Activated T-cell treated with anti-CD3 and anti-CD28 coated beads, Interleukin-2, amount 50 U/mL, for 72 hours (primary cell): ENCODE results near the gene NRL. TPM values are rescaled to one million over a fixed set of nuclear protein-coding genes. Genes with fewer than 3 reads are reported as not detected.

ENCODE experiments used
- ATAC-seq, 2 donors: fragments of 150-1000 bp; cut with Tn5 transposase; replicated peaks in 1 of 2; 2 replicates each; pipeline ENCODE4 v1.10.0; 2021; ENCODE audit warnings: moderate library complexity in 2 of 2, mild to moderate bottlenecking in 1 of 2
- DNase-seq, 2 donors: peaks; one replicate each; pipeline ENCODE4 v3.0.0; 2021 to 2022; ENCODE audit warnings: mixed read lengths in 1 of 2
- H3K27ac Mint-ChIP-seq: one replicate; pipeline ENCODE4 v1.8.0; 2022; ENCODE audit warnings: mild to moderate bottlenecking, moderate library complexity, mixed read lengths
- H3K27me3 Mint-ChIP-seq: one replicate; pipeline ENCODE4 v1.8.0; 2022; ENCODE audit warnings: low read depth, mixed read lengths
- H3K36me3 Mint-ChIP-seq, 2 donors: one replicate each; pipeline ENCODE4 v1.8.0; 2022; ENCODE audit warnings: mixed read lengths in 2 of 2, mild to moderate bottlenecking in 1 of 2; ENCODE audit not compliant: insufficient read depth in 2 of 2
- H3K4me1 Mint-ChIP-seq: one replicate; pipeline ENCODE4 v1.8.0; 2022; ENCODE audit warnings: low read depth, mixed read lengths
- H3K4me3 Mint-ChIP-seq, 2 donors: one replicate each; pipeline ENCODE4 v1.8.0; 2022; ENCODE audit warnings: mild to moderate bottlenecking in 2 of 2, mixed read lengths in 2 of 2, moderate library complexity in 2 of 2
- H3K9me3 Mint-ChIP-seq, 2 donors: one replicate each; pipeline ENCODE4 v1.8.0; 2022; ENCODE audit warnings: mixed read lengths in 2 of 2
- total RNA-seq, 2 donors: library from RNA; stranded (reverse); gene quantifications; one replicate each; pipeline ENCODE4 v1.2.3, GENCODE V29; 2022

Gene NRL
- total RNA-seq, 2 donors from 2014 or later: 5.2 TPM

- no peaks in the 10 kb centered on the region for H3K36me3 Mint-ChIP-seq
- ATAC-seq (no peak), DNase-seq (no peak)
- no peak overlapping the region for H3K4me3 Mint-ChIP-seq
- H3K9me3 Mint-ChIP-seq: no peaks in the 10 kb centered on the region
- H3K27ac Mint-ChIP-seq: no peak overlapping the region
- peaks cover 15% of the 10 kb centered on the region for H3K4me1 Mint-ChIP-seq
- no peaks in the 10 kb centered on the region for H3K27me3 Mint-ChIP-seq
These were observed 28.4 kb downstream of the NRL start for GRCh38 chr14:24086193-24086955.

- ATAC-seq (no peak), DNase-seq (no peak)
- no peak overlapping the region for H3K27ac Mint-ChIP-seq
- H3K4me1 Mint-ChIP-seq: peaks cover 16% of the 10 kb centered on the region
- H3K36me3 Mint-ChIP-seq: no peaks in the 10 kb centered on the region
- H3K9me3 Mint-ChIP-seq: no peaks in the 10 kb centered on the region
- no peaks in the 10 kb centered on the region for H3K27me3 Mint-ChIP-seq
- H3K4me3 Mint-ChIP-seq: no peak overlapping the region
These were observed 29.5 kb downstream of the NRL start for GRCh38 chr14:24085215-24085614.

- Mint-ChIP-seq H3K27me3 (no peaks in the 10 kb centered on the region), H3K36me3 (no peaks in the 10 kb centered on the region), H3K9me3 (no peaks in the 10 kb centered on the region), H3K4me1 (peaks cover 20% of the 10 kb centered on the region), H3K4me3 (no peak overlapping the region), H3K27ac (no peak overlapping the region)
- DNase-seq: no peak
- no peak for ATAC-seq
These were observed 30.3 kb downstream of the NRL start for GRCh38 chr14:24084440-24084839.

DNA sequence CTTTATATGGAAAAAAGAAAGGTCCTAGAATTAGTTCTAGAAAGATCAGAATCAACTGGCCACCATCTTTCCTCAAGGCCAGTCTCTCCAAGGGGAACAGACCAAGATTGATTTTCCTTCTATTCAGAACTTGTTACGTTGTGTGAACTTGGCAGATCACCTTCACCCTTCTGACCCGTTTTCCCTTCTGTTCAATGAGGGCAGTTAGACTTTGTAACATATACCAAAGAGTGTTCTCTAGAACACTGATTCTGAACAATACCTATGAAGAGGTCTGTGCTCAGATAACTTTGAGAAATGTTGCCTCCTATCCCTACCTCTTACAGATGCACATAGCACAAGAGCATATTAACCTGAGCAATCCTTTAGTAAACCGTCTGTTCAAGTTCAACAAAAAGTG is 31.3 kb downstream of the NRL start:
- Mint-ChIP-seq H3K36me3 (no peaks in the 10 kb centered on the region), H3K4me3 (no peak overlapping the region), H3K27me3 (no peaks in the 10 kb centered on the region), H3K4me1 (peaks cover 25% of the 10 kb centered on the region), H3K9me3 (no peaks in the 10 kb centered on the region), H3K27ac (no peak overlapping the region)
- no peak for DNase-seq
- no peak for ATAC-seq

DNA sequence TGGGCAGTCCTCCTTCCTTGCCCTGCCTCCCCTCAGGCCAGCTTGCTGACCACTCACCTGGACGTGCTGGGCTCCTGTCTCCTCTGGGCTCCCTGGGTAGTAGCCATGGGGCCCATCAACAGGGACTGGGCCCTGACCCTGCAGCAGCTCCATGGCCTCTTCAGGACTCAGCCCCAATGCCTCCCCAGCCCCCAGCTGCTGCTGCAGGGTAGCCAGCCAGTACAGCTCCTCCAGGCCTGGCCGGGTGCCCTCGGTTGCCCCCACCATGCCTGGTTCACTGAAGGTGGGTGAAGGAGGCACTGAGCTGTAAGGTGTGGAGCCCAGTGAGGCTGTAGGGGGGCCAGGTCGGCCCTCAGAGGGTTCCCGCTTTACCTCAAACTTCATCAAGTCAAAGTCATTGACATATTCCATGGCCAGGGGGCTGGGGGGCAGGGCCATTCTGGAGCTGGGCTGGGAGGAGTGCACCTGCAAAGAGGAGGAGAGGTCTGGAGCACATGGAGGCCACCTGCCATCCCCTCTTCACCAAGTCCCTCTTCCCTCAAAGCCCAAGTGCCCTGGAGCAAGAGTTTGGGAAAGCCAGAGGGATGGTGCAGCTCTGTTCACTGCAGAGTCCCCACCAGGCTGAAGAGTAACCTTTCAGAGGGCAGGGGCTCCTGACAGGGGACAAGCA is 32.2 kb downstream of the NRL start:
- ATAC-seq (no peak), DNase-seq (no peak)
- H3K9me3 Mint-ChIP-seq: no peaks in the 10 kb centered on the region
- H3K27ac Mint-ChIP-seq: no peak overlapping the region
- H3K4me1 Mint-ChIP-seq: peaks cover 25% of the 10 kb centered on the region
- H3K36me3 Mint-ChIP-seq: no peaks in the 10 kb centered on the region
- peak overlapping the region; percentile 81 to 83 for H3K4me3 Mint-ChIP-seq
- no peaks in the 10 kb centered on the region for H3K27me3 Mint-ChIP-seq

- no peaks in the 10 kb centered on the region for H3K27me3 Mint-ChIP-seq
- H3K9me3 Mint-ChIP-seq: no peaks in the 10 kb centered on the region
- H3K4me3 Mint-ChIP-seq: peak overlapping the region; percentile 81 to 83
- H3K27ac Mint-ChIP-seq: no peak overlapping the region
- peaks cover 25% of the 10 kb centered on the region for H3K4me1 Mint-ChIP-seq
- DNase-seq: no peak
- no peak for ATAC-seq
- H3K36me3 Mint-ChIP-seq: no peaks in the 10 kb centered on the region
These were observed 33.0 kb downstream of the NRL start for GRCh38 chr14:24081739-24082211.

DNA sequence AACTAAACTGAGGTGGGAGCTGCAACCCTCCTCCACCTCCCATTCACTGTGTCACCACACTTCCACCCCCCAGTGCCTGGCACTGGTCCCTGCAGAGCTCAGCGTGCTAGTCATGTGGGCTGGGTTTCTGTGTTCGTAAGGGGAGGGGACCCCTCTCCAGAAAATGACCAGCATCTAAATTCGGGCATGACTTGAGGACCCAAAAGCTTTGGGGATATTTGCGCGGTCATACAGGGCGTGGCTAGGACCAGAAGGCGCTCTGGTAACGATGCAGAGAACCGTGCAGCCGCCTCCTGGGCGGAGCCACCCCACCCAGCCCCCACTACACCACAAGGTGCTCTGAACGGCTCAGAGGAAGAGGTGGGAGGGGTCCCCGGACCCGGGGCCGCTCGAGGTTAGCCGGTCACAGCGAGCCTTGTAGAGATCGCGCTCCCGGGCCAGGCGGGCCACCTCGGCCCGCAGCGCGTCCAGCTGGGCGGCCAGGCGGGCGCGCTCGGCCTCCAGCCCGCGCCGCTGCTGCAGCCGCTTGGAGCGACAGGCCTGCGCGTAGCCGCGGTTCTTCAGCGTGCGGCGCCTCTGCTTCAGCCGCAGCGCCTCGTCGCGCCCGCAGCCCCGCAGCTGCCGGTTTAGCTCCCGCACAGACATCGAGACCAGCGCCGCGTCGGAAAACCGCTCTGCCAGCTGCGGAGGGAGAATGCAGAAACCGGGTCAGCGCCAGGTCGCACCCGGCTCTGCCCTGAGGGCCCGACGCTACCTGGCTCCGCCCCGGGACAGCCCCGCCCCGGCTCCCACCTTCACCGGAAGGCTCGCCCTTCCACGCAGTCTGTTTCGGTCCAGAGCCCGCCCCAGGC is 33.6 kb downstream of the NRL start:
- no peak overlapping the region for H3K27ac Mint-ChIP-seq
- H3K4me1 Mint-ChIP-seq: peaks cover 25% of the 10 kb centered on the region
- no peaks in the 10 kb centered on the region for H3K27me3 Mint-ChIP-seq
- H3K4me3 Mint-ChIP-seq: peak overlapping the region; percentile 83
- DNase-seq (peak; percentile 77 to 79), ATAC-seq (peak; percentile 92 to 94)
- H3K9me3 Mint-ChIP-seq: no peaks in the 10 kb centered on the region
- H3K36me3 Mint-ChIP-seq: no peaks in the 10 kb centered on the region

- DNase-seq: no peak
- peak overlapping the region; percentile 83 for H3K4me3 Mint-ChIP-seq
- H3K36me3 Mint-ChIP-seq: no peaks in the 10 kb centered on the region
- no peak overlapping the region for H3K27ac Mint-ChIP-seq
- no peak for ATAC-seq
- no peaks in the 10 kb centered on the region for H3K9me3 Mint-ChIP-seq
- peaks cover 25% of the 10 kb centered on the region for H3K4me1 Mint-ChIP-seq
- H3K27me3 Mint-ChIP-seq: no peaks in the 10 kb centered on the region
These were observed 34.6 kb downstream of the NRL start for GRCh38 chr14:24080142-24080530.

DNA sequence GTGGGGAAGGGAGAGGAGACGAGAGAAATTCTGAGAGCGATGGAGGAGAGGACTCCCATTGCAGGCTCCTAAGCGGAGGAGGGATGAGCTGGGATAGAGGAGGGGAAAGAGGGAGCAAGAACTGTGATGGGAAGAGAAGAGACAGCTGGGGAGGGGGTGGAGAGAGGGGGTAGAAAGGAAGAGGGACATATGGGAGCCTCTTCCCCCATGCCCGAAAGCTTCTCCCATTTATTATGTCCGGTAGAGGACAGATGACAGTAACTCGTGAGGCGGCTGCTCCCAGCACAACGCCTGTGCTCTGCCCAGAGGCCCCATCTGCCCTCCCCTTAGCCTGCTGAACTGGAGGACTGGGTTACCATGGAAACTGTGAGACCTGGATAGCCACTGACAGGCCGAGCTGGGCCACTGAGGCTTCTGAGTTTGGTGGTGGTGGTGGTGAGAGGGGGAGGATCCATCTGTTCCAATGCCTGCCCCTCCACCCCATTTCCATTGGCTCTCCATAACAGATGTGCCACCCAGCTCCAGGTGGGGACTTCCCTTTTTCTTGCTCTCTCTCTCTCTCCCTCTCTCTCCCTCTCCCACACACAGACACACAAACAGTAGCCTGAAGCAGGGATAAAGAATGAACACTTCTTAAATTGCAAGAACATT is 35.1 kb downstream of the NRL start:
- no peaks in the 10 kb centered on the region for H3K9me3 Mint-ChIP-seq
- H3K27me3 Mint-ChIP-seq: no peaks in the 10 kb centered on the region
- H3K4me1 Mint-ChIP-seq: peaks cover 25% of the 10 kb centered on the region
- DNase-seq (no peak), ATAC-seq (no peak)
- H3K4me3 Mint-ChIP-seq: no peak overlapping the region
- no peak overlapping the region for H3K27ac Mint-ChIP-seq
- no peaks in the 10 kb centered on the region for H3K36me3 Mint-ChIP-seq

- H3K4me3 Mint-ChIP-seq: no peak overlapping the region
- peaks cover 25% of the 10 kb centered on the region for H3K4me1 Mint-ChIP-seq
- no peak for ATAC-seq
- H3K9me3 Mint-ChIP-seq: no peaks in the 10 kb centered on the region
- H3K36me3 Mint-ChIP-seq: no peaks in the 10 kb centered on the region
- no peak overlapping the region for H3K27ac Mint-ChIP-seq
- no peak for DNase-seq
- no peaks in the 10 kb centered on the region for H3K27me3 Mint-ChIP-seq
These were observed 36.6 kb downstream of the NRL start for GRCh38 chr14:24078146-24078545.

- no peaks in the 10 kb centered on the region for H3K27me3 Mint-ChIP-seq
- ATAC-seq: no peak
- no peak overlapping the region for H3K4me3 Mint-ChIP-seq
- no peak overlapping the region for H3K27ac Mint-ChIP-seq
- no peak for DNase-seq
- H3K4me1 Mint-ChIP-seq: peaks cover 20% of the 10 kb centered on the region
- H3K9me3 Mint-ChIP-seq: no peaks in the 10 kb centered on the region
- H3K36me3 Mint-ChIP-seq: no peaks in the 10 kb centered on the region
These were observed 37.7 kb downstream of the NRL start for GRCh38 chr14:24077086-24077485.

- no peak for DNase-seq
- Mint-ChIP-seq H3K4me1 (peaks cover 17% of the 10 kb centered on the region), H3K27ac (no peak overlapping the region), H3K4me3 (no peak overlapping the region), H3K27me3 (no peaks in the 10 kb centered on the region), H3K36me3 (no peaks in the 10 kb centered on the region), H3K9me3 (no peaks in the 10 kb centered on the region)
- ATAC-seq: no peak
These were observed 38.5 kb downstream of the NRL start for GRCh38 chr14:24076302-24076601.
